Measurements from ENCODE around the gene SALL4. TPM values are rescaled to one million over a fixed set of nuclear protein-coding genes. Genes with fewer than 3 reads are reported as not detected.

The SALL4 gene
- total and polyA plus RNA-seq, 2 of the 8 experiments (the other 6 are each of a cell fraction or from before 2014, with no cell fraction given), result 108 to 235 TPM

DNA sequence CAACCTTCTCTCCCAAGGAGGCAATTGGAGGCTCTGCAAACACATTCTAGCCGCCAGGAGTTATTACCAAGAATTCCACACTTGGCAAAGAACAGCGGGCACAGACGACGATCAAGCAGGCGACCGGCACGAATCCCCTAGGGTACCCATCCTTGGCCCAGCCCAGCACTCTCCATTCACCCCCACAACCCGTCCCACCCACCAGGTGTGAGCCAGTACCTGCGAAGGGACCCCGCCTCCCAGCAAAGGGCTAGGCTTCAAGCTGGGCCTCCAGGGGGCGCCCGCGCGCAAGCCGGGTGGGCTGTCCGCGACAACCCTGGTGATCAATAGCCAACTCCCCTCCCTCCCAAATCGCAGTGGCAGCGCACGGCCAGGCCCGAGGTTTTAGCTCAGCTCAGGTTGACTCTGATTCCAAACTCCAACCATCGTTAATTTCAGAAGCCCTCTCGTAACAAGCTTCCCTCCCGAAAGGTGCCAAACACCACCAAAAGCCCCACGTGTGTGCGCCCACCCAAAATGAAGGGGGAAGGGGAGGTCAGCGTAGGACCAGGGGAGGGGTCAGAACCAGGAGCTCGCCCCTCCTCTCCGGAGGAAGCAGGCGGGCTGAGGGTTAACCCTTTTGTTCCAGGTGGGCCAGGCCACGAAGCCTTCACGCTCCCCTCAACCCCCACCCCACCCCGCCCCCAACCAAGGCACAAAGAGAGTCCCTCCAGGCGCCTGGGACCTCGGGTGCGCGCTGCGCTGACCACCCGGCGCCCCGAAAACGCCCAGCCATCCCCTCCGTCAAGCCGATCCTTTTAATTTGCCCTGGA, 2.1 kb downstream of the SALL4 start (continued):
- no peak for TF ChIP-seq ZNF274 (IDR thresholded peaks at IDR 0.05; ENCODE audit: borderline replicate concordance, extremely low read depth, low read length)
- TF ChIP-seq NANOG (IDR thresholded peaks at IDR 0.05; ENCODE audit: insufficient read depth, low read depth, low read length, poor library complexity, severe bottlenecking), result no peak
- no peak for TF ChIP-seq SAP30 (IDR thresholded peaks at IDR 0.05; ENCODE audit: insufficient read depth, insufficient replicate concordance, low read length)
- TF ChIP-seq POLR2A (IDR thresholded peaks at IDR 0.05; ENCODE audit: control extremely low read depth in 1 of 2, low read depth in 2 of 2, low read length in 2 of 2), result peak; percentile 61 to 89; a peak in 2 of 3 replicates
- TF ChIP-seq, protein P1, sequence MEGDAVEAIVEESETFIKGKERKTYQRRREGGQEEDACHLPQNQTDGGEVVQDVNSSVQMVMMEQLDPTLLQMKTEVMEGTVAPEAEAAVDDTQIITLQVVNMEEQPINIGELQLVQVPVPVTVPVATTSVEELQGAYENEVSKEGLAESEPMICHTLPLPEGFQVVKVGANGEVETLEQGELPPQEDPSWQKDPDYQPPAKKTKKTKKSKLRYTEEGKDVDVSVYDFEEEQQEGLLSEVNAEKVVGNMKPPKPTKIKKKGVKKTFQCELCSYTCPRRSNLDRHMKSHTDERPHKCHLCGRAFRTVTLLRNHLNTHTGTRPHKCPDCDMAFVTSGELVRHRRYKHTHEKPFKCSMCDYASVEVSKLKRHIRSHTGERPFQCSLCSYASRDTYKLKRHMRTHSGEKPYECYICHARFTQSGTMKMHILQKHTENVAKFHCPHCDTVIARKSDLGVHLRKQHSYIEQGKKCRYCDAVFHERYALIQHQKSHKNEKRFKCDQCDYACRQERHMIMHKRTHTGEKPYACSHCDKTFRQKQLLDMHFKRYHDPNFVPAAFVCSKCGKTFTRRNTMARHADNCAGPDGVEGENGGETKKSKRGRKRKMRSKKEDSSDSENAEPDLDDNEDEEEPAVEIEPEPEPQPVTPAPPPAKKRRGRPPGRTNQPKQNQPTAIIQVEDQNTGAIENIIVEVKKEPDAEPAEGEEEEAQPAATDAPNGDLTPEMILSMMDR (IDR thresholded peaks at IDR 0.05; ENCODE audit: control extremely low read depth in 1 of 3, insufficient read depth in 1 of 3, low read depth in 1 of 3, low read length in 3 of 3), result peak; percentile 81 to 91 (median 88)
- 0 out of 2 replicates have a peak, but pooled peaks have one; percentile 66 for TF ChIP-seq TCF12 (IDR thresholded peaks at IDR 0.05; ENCODE audit: low read depth, low read length)
- no peak for TF ChIP-seq FOSL1 (IDR thresholded peaks at IDR 0.05; ENCODE audit: insufficient read depth, low read depth, low read length)
- TF ChIP-seq CEBPB (IDR thresholded peaks at IDR 0.05; ENCODE audit: low read depth, low read length), result 0 out of 2 replicates have a peak, but pooled peaks have one; percentile 5
- no peak for TF ChIP-seq CHD2 (IDR thresholded peaks at IDR 0.05; ENCODE audit: low read length)
- no peak for TF ChIP-seq ASH2L (IDR thresholded peaks at IDR 0.05; ENCODE audit: low read length)
- TF ChIP-seq EZH2 (IDR thresholded peaks at IDR 0.05; ENCODE audit: low read depth, low read length, severe bottlenecking), result no peak
- no peak for TF ChIP-seq MAFK (IDR thresholded peaks at IDR 0.05; ENCODE audit: low read depth, low read length)
- TF ChIP-seq SIX5 (IDR thresholded peaks at IDR 0.05; ENCODE audit: low read depth, low read length), result no peak
- peak; percentile 10 for TF ChIP-seq KDM4A (IDR thresholded peaks at IDR 0.05; ENCODE audit: low read depth, low read length, severe bottlenecking)
- no peak; the same call in 1 of the 2 replicates for TF ChIP-seq CREB1 (IDR thresholded peaks at IDR 0.05)
- TF ChIP-seq NRF1 (IDR thresholded peaks at IDR 0.05; ENCODE audit: low read depth, low read length), result no peak
- TF ChIP-seq TBP (IDR thresholded peaks at IDR 0.05; ENCODE audit: low read depth, low read length), result peak; percentile 77
- peak; percentile 73 for TF ChIP-seq YY1 (IDR thresholded peaks at IDR 0.05; ENCODE audit: low read depth, low read length)
- TF ChIP-seq SP4 (IDR thresholded peaks at IDR 0.05; ENCODE audit: low read length), result 0 out of 2 replicates have a peak, but pooled peaks have one; percentile 31
- no peak for TF ChIP-seq JUN (IDR thresholded peaks at IDR 0.05; ENCODE audit: low read depth, low read length)
- TF ChIP-seq BRCA1 (IDR thresholded peaks at IDR 0.05; ENCODE audit: low read depth, low read length), result no peak
- TF ChIP-seq SP2 (IDR thresholded peaks at IDR 0.05; ENCODE audit: low read length), result no peak
- TF ChIP-seq TEAD4 (IDR thresholded peaks at IDR 0.05; ENCODE audit: low read depth, low read length), result peak; percentile 33; the same call in 1 of the 2 replicates
